Osteoblast (primary cell): ENCODE measurements around the gene CPB1. TPM values are rescaled to one million over a fixed set of nuclear protein-coding genes. Genes with fewer than 3 reads are reported as not detected.
"Not testable (repeated sequence)": the region's sequence is repeated elsewhere in the genome, so short reads cannot be mapped to it uniquely, and the experiment has no call there.

Source experiments
- DNase-seq: peaks from one replicate; pipeline ENCODE4 v3.0.0; 2011; ENCODE audit warnings: low spot score, mixed read lengths; ENCODE audit not compliant: insufficient read length; ENCODE audit errors: missing footprints
- H2AFZ ChIP-seq: 2 replicates; pipeline ENCODE4 v1.6.0; 2011; ENCODE audit warnings: mild to moderate bottlenecking, low read length
- H3K27ac ChIP-seq: 2 replicates; pipeline ENCODE4 v1.5.1; 2011; ENCODE audit warnings: mild to moderate bottlenecking, low read depth, low read length, moderate library complexity
- H3K27me3 ChIP-seq: 2 replicates; pipeline ENCODE4 v1.6.0; 2012; ENCODE audit warnings: mild to moderate bottlenecking, control low read depth, inconsistent platforms, low read length, moderate library complexity; ENCODE audit not compliant: insufficient read depth
- H3K36me3 ChIP-seq: 2 replicates; pipeline ENCODE4 v1.5.1; 2011; ENCODE audit warnings: mild to moderate bottlenecking, low read length, control low read depth, moderate library complexity; ENCODE audit not compliant: insufficient read depth
- H3K4me1 ChIP-seq: 2 replicates; pipeline ENCODE4 v1.5.1; 2011; ENCODE audit warnings: mild to moderate bottlenecking, low read length, control low read depth, moderate library complexity; ENCODE audit not compliant: insufficient read depth
- H3K4me2 ChIP-seq: 2 replicates; pipeline ENCODE4 v1.6.0; 2011; ENCODE audit warnings: mild to moderate bottlenecking, low read length; ENCODE audit not compliant: insufficient read depth
- H3K4me3 ChIP-seq: fragments of 200-600 bp; sonication (generic); 3 replicates; pipeline ENCODE4 v1.5.1; 2012; ENCODE audit warnings: mild to moderate bottlenecking, low read length, inconsistent platforms; ENCODE audit not compliant: insufficient read depth
- H3K79me2 ChIP-seq: 2 replicates; pipeline ENCODE4 v1.6.0; 2012; ENCODE audit warnings: mild to moderate bottlenecking, low read length, control low read depth, inconsistent platforms; ENCODE audit not compliant: insufficient read depth
- H3K9me3 ChIP-seq: 2 replicates; pipeline ENCODE4 v1.5.1; 2011; ENCODE audit warnings: low read depth, low read length, control low read depth
- H4K20me1 ChIP-seq: 2 replicates; pipeline ENCODE4 v1.6.0; 2012; ENCODE audit warnings: mild to moderate bottlenecking, low read length, control low read depth; ENCODE audit not compliant: insufficient read depth
- total RNA-seq: library from RNA; depleted of rRNA; stranded (reverse); fragments of >200 nt; gene quantifications from 2 replicates; pipeline ENCODE4 v1.2.3, GENCODE V29; 2012
- TF ChIP-seq, protein P1 (sequence below): IDR thresholded peaks from 2 replicates; pipeline ENCODE4 v1.5.1; 2011; ENCODE audit warnings: mild to moderate bottlenecking, low read depth, low read length, moderate library complexity; ENCODE audit errors: extremely low read depth

CPB1 gene
- total RNA-seq: 1.1 and 1.8 TPM in 2 replicates

DNA sequence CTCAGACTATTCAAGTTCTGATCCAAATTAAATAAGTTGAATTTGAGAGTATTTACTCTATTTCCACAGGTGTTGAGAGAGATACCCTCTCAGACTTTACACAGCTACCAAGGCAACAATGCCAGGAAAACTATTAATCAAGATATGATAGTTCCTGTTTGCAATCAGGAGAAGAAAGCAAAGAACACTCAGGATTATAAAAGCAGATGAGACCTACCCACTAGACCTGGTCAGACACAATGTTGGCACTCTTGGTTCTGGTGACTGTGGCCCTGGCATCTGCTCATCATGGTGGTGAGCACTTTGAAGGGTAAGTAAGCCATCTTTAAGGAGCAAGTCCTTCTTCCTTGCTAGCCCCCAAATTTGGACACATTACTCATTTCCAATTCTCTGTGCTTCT lies at the start of gene CPB1:
CPB1 (plus strand) TSS at position 227 of the 400 bp plus-strand sequence; CDS start at position 240, 13 bp downstream.
- H3K4me1 ChIP-seq: no peaks in the 10 kb centered on the region
- no peak for DNase-seq
- H3K4me2 ChIP-seq: no peak within 1 kb of the TSS
- H3K36me3 ChIP-seq: no peaks in the 10 kb centered on the region
- no peak within 1 kb of the TSS for H3K27ac ChIP-seq
- H2AFZ ChIP-seq: no peak within 1 kb of the TSS
- no peaks in the 10 kb centered on the region for H3K9me3 ChIP-seq
- H4K20me1 ChIP-seq: no peaks in the 10 kb centered on the region
- H3K27me3 ChIP-seq: no peaks in the 10 kb centered on the region
- H3K4me3 ChIP-seq: no peak within 1 kb of the TSS
- TF ChIP-seq, protein P1, sequence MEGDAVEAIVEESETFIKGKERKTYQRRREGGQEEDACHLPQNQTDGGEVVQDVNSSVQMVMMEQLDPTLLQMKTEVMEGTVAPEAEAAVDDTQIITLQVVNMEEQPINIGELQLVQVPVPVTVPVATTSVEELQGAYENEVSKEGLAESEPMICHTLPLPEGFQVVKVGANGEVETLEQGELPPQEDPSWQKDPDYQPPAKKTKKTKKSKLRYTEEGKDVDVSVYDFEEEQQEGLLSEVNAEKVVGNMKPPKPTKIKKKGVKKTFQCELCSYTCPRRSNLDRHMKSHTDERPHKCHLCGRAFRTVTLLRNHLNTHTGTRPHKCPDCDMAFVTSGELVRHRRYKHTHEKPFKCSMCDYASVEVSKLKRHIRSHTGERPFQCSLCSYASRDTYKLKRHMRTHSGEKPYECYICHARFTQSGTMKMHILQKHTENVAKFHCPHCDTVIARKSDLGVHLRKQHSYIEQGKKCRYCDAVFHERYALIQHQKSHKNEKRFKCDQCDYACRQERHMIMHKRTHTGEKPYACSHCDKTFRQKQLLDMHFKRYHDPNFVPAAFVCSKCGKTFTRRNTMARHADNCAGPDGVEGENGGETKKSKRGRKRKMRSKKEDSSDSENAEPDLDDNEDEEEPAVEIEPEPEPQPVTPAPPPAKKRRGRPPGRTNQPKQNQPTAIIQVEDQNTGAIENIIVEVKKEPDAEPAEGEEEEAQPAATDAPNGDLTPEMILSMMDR: no peak
- no peaks in the 10 kb centered on the region for H3K79me2 ChIP-seq

DNA sequence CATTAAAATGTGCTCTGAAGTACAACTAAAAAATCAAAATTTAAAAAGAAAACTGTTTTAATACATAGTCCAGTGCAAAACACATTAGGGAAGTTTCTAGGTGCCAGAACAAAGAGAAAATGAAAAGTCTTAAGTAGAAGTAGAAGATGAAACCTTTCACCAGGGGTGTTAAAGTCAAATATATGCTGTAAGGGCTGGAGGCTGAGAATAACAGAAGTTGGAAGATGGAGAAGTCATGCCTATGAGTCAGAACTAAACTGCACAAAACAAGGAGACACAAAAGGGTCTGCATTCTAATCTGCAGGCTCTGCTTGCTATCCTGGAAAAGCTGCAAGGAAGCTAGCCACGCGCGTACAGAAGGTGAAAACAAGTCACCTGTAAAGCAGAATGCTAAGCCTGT lies 48.7 kb upstream of the CPB1 start:
- Histone ChIP-seq H2AFZ (no peak overlapping the region), H3K79me2 (no peaks in the 10 kb centered on the region), H3K4me2 (no peak overlapping the region), H3K27ac (no peak overlapping the region), H4K20me1 (no peaks in the 10 kb centered on the region), H3K36me3 (no peaks in the 10 kb centered on the region), H3K27me3 (no peaks in the 10 kb centered on the region), H3K4me3 (no peak overlapping the region), H3K9me3 (no peaks in the 10 kb centered on the region), H3K4me1 (no peaks in the 10 kb centered on the region)
- TF ChIP-seq, protein P1: no peak
- no peak for DNase-seq

DNA sequence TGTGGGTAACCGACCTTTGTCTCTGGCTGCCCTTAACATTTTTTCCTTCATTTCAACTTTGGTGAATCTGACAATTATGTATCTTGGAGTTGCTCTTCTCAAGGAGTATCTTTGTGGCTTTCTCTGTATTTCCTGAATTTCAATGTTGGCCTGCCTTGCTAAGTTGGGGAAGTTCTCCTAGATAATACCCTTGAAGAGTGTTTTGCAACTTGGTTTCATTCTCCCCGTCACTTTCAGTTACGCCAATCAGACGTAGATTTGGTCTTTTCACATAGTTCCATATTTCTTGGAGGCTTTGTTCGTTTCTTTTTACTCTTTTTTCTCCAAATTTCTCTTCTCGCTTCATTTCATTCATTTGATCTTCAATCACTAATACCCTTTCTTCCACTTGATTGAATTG lies 42.6 kb upstream of the CPB1 start:
- not testable (repeated sequence) for H3K79me2 ChIP-seq, H3K4me3 ChIP-seq, DNase-seq, H3K4me1 ChIP-seq, H3K27me3 ChIP-seq, H4K20me1 ChIP-seq, H2AFZ ChIP-seq, H3K27ac ChIP-seq, H3K4me2 ChIP-seq, H3K9me3 ChIP-seq, H3K36me3 ChIP-seq

DNA sequence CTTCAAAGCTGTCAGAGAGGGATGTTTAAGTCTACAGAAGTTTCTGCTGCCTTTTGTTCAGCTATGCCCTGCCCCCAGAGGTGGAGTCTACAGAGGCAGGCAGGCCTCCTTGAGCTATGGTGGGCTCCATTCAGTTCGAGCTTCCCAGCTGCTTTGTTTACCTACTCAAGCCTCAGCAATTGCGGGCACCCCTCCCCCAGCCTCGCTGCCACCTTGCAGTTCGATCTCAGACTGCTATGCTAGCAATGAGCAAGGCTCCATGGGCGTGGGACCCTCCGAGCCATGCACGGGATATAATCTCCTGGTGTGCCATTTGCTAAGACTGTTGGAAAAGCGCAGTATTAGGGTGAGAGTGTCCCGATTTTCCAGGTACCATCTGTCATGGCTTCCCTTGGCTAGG lies 41.5 kb upstream of the CPB1 start:
- H2AFZ ChIP-seq, H3K4me3 ChIP-seq, H3K79me2 ChIP-seq, H3K4me1 ChIP-seq, H3K4me2 ChIP-seq, H3K9me3 ChIP-seq, H3K27ac ChIP-seq, DNase-seq, H3K36me3 ChIP-seq, H3K27me3 ChIP-seq, H4K20me1 ChIP-seq: not testable (repeated sequence)

DNA sequence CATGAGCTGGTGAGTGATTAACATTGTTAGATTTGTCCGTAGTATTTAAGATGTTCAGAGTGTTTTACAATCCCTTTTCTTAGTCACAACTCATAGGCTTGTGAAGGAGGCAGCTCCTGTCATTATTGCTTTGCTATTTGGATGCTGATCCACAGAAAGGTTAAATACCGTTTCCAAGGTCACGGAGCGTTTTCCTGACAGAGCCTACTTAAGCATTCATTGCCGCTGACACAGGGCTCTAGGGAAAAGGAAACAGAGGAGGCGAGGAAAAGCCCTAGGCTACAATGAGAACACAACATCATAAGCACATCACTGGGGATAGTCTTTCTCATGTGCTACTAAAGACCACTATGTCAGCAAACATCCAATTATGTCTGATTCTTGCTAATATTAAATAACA lies 38.5 kb upstream of the CPB1 start:
- H3K79me2 ChIP-seq: no peaks in the 10 kb centered on the region
- no peaks in the 10 kb centered on the region for H4K20me1 ChIP-seq
- H2AFZ ChIP-seq: no peak overlapping the region
- H3K9me3 ChIP-seq: no peaks in the 10 kb centered on the region
- TF ChIP-seq, protein P1: no peak
- peaks cover 9% of the 10 kb centered on the region for H3K4me1 ChIP-seq
- H3K4me3 ChIP-seq: no peak overlapping the region
- H3K27me3 ChIP-seq: peaks cover 2% of the 10 kb centered on the region
- no peak overlapping the region for H3K27ac ChIP-seq
- DNase-seq: no peak
- H3K4me2 ChIP-seq: peak overlapping the region; percentile 32
- no peaks in the 10 kb centered on the region for H3K36me3 ChIP-seq
